HepG2 (cell line): Measurements from ENCODE around the gene ZNF485. TPM values are rescaled to one million over a fixed set of nuclear protein-coding genes. Genes with fewer than 3 reads are reported as not detected.
A peak's percentile ranks its signal among the peaks of the same experiment; 100 is the strongest.

Source experiments
- ATAC-seq: fragments of 200-7000 bp; cut with Tn5 transposase; 3 replicates; pipeline ENCODE4 v1.9.1; 2020; ENCODE audit warnings: mild to moderate bottlenecking, moderate library complexity
- BruUV-seq: library from RNA; stranded (reverse); fragments of 400-500 nt; replicated peaks from 2 replicates; lab custom pipeline; 2021; lab: Mats Ljungman, UMichigan
- CTCF ChIA-PET: fragments of 300-600 bp; formaldehyde crosslinking; extraction: SDS; loops from one replicate; lab custom pipeline; 2021; ENCODE audit warnings: low total read pairs, inconsistent platforms, low intra/inter-chr PET ratio; lab: Yijun Ruan, JAX
- POLR2A ChIA-PET: fragments of 350-600 bp; sonication (Branson Sonifier 250); formaldehyde crosslinking; loops from one replicate; lab custom pipeline; 2020; ENCODE audit warnings: antibody characterized with exemption, inconsistent platforms; lab: Yijun Ruan, JAX
- DNase-seq: peaks from one replicate; pipeline ENCODE4 v3.0.0-alpha.2; 2015; ENCODE audit warnings: low spot score
- FAIRE-seq: peaks from 3 replicates; lab custom pipeline; 2011; peaks lifted over from hg19 to GRCh38; lab: Jason Lieb, UNC
- H2AFZ ChIP-seq: one replicate; pipeline ENCODE4 v1.6.1; 2011; ENCODE audit warnings: low read length, inconsistent platforms
- H3K27ac ChIP-seq: fragments of 300-600 bp; 3 replicates; pipeline ENCODE4 v1.8.0; 2011; ENCODE audit warnings: mixed run types, mild to moderate bottlenecking, mixed read lengths, low read length, inconsistent platforms; ENCODE audit not compliant: insufficient read depth; ENCODE audit errors: extremely low read length
- H3K27me3 ChIP-seq, 2 experiments: fragments of 200-600 bp in 1 of 2; 2 replicates in 1 of 2; 3 replicates in 1 of 2; pipeline versions ENCODE4 v1.6.0 to v1.8.0; 2011; ENCODE audit warnings: low read length in 2 of 2, mild to moderate bottlenecking in 2 of 2, moderate library complexity in 2 of 2, inconsistent platforms in 1 of 2; ENCODE audit not compliant: insufficient read depth in 2 of 2, control insufficient read depth in 1 of 2
- H3K36me3 ChIP-seq, 2 experiments: fragments of 200-600 bp in 1 of 2; replicated peaks in 1 of 2; 2 replicates in 1 of 2; 3 replicates in 1 of 2; pipeline versions ENCODE4 v1.5.1 to v1.8.0; 2011; ENCODE audit warnings: low read length in 2 of 2, inconsistent platforms in 1 of 2; ENCODE audit not compliant: insufficient read depth in 2 of 2, control insufficient read depth in 1 of 2
- H3K4me1 ChIP-seq: 2 replicates; pipeline ENCODE4 v1.5.1; 2012; ENCODE audit warnings: low read length, inconsistent platforms; ENCODE audit not compliant: insufficient read depth
- H3K4me2 ChIP-seq: 2 replicates; pipeline ENCODE4 v1.6.0; 2011; ENCODE audit warnings: low read depth, low read length, inconsistent platforms
- H3K4me3 ChIP-seq, 3 experiments: fragments of 200-600 bp in 1 of 3; sonication (generic), shearing (Covaris generic) in 1 of 3; replicated peaks in 1 of 3; 2 replicates each; pipeline ENCODE4 v1.5.1; 2011 to 2016; ENCODE audit warnings: low read length in 3 of 3, inconsistent platforms in 2 of 3, low read depth in 2 of 3, mild to moderate bottlenecking in 2 of 3, control low read depth in 1 of 3, mixed read lengths in 1 of 3; ENCODE audit not compliant: insufficient read depth in 1 of 3
- H3K79me2 ChIP-seq: one replicate; pipeline ENCODE4 v1.6.1; 2011; ENCODE audit warnings: low read length, inconsistent platforms; ENCODE audit not compliant: insufficient read depth
- H3K9ac ChIP-seq: 2 replicates; pipeline ENCODE4 v1.6.0; 2011; ENCODE audit warnings: mild to moderate bottlenecking, low read depth, low read length, inconsistent platforms; ENCODE audit not compliant: insufficient read depth
- H3K9me3 ChIP-seq: 2 replicates; pipeline ENCODE4 v1.5.1; 2012; ENCODE audit warnings: mild to moderate bottlenecking, low read length
- H4K20me1 ChIP-seq: 2 replicates; pipeline ENCODE4 v1.6.0; 2011; ENCODE audit warnings: inconsistent platforms, mild to moderate bottlenecking, low read length, moderate library complexity; ENCODE audit not compliant: insufficient read depth
- ELF4 ChIP-seq: sonication (generic); formaldehyde crosslinking; IDR thresholded peaks from 2 replicates; pipeline ENCODE4 v1.5.0; 2020; ENCODE audit warnings: missing genetic modification reagents, mild to moderate bottlenecking, moderate library complexity, borderline replicate concordance
- IRF2 ChIP-seq: IDR thresholded peaks from 2 replicates; pipeline ENCODE4 v1.6.1; 2018; ENCODE audit warnings: missing genetic modification reagents, missing compliant biosample characterization
- NFKBIZ ChIP-seq: IDR thresholded peaks from 2 replicates; pipeline ENCODE4 v1.6.1; 2018; ENCODE audit warnings: missing genetic modification reagents, missing compliant biosample characterization
- PLRG1 ChIP-seq: fragments of 450-650 bp; conservative IDR thresholded peaks from 2 replicates; pipeline ENCODE4 v1.6.1; 2016
- SALL2 ChIP-seq: sonication (generic); formaldehyde crosslinking; IDR thresholded peaks from 2 replicates; pipeline ENCODE4 v1.8.1; 2023; ENCODE audit warnings: mild to moderate bottlenecking, missing genetic modification reagents, inconsistent platforms
- ZKSCAN8 ChIP-seq: IDR thresholded peaks from 2 replicates; pipeline ENCODE4 v1.6.1; 2016; ENCODE audit warnings: borderline replicate concordance, missing genetic modification reagents, missing compliant biosample characterization
- ZMYM2 ChIP-seq: sonication (generic); formaldehyde crosslinking; IDR thresholded peaks from 2 replicates; pipeline ENCODE4 v1.8.0; 2022; ENCODE audit warnings: mild to moderate bottlenecking, missing genetic modification reagents
- ZNF205 ChIP-seq: IDR thresholded peaks from 2 replicates; pipeline ENCODE4 v1.6.1; 2018; ENCODE audit warnings: missing biosample characterization, missing genetic modification reagents
- ZNF256 ChIP-seq: sonication (generic); formaldehyde crosslinking; conservative IDR thresholded peaks from 2 replicates; pipeline ENCODE4 v1.4.0; 2020; ENCODE audit warnings: missing genetic modification reagents
- ZNF530 ChIP-seq: sonication (generic); formaldehyde crosslinking; IDR thresholded peaks from 2 replicates; pipeline ENCODE4 v1.5.0; 2020; ENCODE audit warnings: low read depth, mild to moderate bottlenecking, missing genetic modification reagents
- ZNF816 ChIP-seq: sonication (generic); formaldehyde crosslinking; IDR thresholded peaks from 2 replicates; pipeline ENCODE4 v1.8.0; 2022; ENCODE audit warnings: missing genetic modification reagents, mild to moderate bottlenecking, borderline replicate concordance
- ZSCAN9 ChIP-seq: IDR thresholded peaks from 2 replicates; pipeline ENCODE4 v1.6.1; 2016; ENCODE audit warnings: borderline replicate concordance
- WGBS: methylation state at CpG from one replicate; pipeline ENCODE4 v1.1.6; 2017; ENCODE audit warnings: low lambda C conversion rate; 5-methylcytosine and 5-hydroxymethylcytosine counted together
- in situ Hi-C: cut with HindIII; loops from 2 replicates; pipeline ENCODE4 v1.10.0; 2017; ENCODE audit warnings: low pct_unique_long_range_greater_than_20kb; ENCODE audit not compliant: extremely low pct_ligation_motif_present
- intact Hi-C: fragments of 100-400 bp; cut with micrococcal nuclease; formaldehyde crosslinking; loops from one replicate; pipeline ENCODE4 v1.10.0; 2022; ENCODE audit not compliant: unreplicated experiment
- polyA plus RNA-seq, 8 experiments: library from polyadenylated mRNA; depleted of rRNA in 3 of 8; stranded (reverse) in 7 of 8; unstranded in 1 of 8; fragments of >200 nt; fragmentation: Illumina TruSeq in 4 of 8; extraction: Trizol in 4 of 8; gene quantifications; 2 replicates each; pipeline versions ENCODE4 v1.2.1 to v1.2.3, GENCODE V29; 2011 to 2016; ENCODE audit warnings: low read depth in 4 of 8, missing spikeins in 1 of 8, mixed read lengths in 1 of 8; ENCODE audit not compliant: insufficient read depth in 1 of 8
- total RNA-seq, 5 experiments: library from RNA; depleted of rRNA; stranded (reverse); fragments of >200 nt; fragmentation: Illumina TruSeq; extraction: Trizol; gene quantifications; 2 replicates each; pipeline ENCODE4 v1.2.3, GENCODE V29; 2016; ENCODE audit warnings: low read depth in 1 of 5
- TF ChIP-seq, protein P1 (sequence below): sonication (generic); formaldehyde crosslinking; IDR thresholded peaks from 2 replicates; pipeline ENCODE4 v1.9.0; 2021; ENCODE audit warnings: missing genetic modification reagents, borderline replicate concordance
- TF ChIP-seq, protein P2 (sequence below): sonication (generic); formaldehyde crosslinking; IDR thresholded peaks from 2 replicates; pipeline ENCODE4 v1.8.1; 2023; ENCODE audit warnings: mild to moderate bottlenecking, missing genetic modification reagents
- TF ChIP-seq, protein P3 (sequence below): sonication (generic); formaldehyde crosslinking; IDR thresholded peaks from 2 replicates; pipeline ENCODE4 v1.8.0; 2022; ENCODE audit warnings: mild to moderate bottlenecking, missing genetic modification reagents, moderate library complexity
- TF ChIP-seq, protein P4 (sequence below): sonication (generic); formaldehyde crosslinking; IDR thresholded peaks from 2 replicates; pipeline ENCODE4 v1.4.0; 2020; ENCODE audit warnings: low read depth, mild to moderate bottlenecking, missing genetic modification reagents
- TF ChIP-seq, protein P5 (sequence below): sonication (generic); formaldehyde crosslinking; IDR thresholded peaks from 2 replicates; pipeline ENCODE4 v1.8.1; 2023; ENCODE audit warnings: missing genetic modification reagents, inconsistent platforms, borderline replicate concordance

The ZNF485 gene
- total and polyA plus RNA-seq, 2 of the 13 experiments (the other 11 are each of a cell fraction or from before 2014, with no cell fraction given), result 1.4 to 3.3 TPM

DNA sequence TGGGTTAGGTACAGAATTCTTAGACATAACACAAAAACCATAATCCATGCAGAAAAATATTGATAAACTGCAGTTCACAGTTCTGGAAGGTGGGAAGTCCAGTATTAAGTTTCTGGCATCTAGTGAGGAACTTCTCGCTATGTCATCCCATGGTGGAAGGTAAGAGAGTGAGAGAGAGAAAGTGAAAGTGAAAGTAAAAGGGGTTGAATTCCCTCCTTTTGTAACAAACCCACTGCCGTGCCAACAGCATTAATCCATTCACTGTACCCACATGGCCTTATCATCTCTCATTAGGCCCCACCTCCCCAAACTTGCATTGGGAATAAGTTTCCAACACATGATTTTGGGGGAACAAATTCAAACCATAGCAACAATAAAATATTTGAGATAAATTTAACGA, 17.1 kb downstream of the ZNF485 start:
- Histone ChIP-seq H3K27me3 (no peaks in the 10 kb centered on the region), H3K79me2 (no peaks in the 10 kb centered on the region), H3K4me2 (peak overlapping the region; percentile 39; the same call in 1 of the 2 replicates), H2AFZ (no peak overlapping the region), H3K36me3 (no peaks in the 10 kb centered on the region), H3K4me1 (no peaks in the 10 kb centered on the region), H3K9me3 (peaks cover 5% of the 10 kb centered on the region; the same call in 1 of the 2 replicates), H3K27ac (no peak overlapping the region), H3K4me3 (peak overlapping the region in 2 of 3 experiments; percentile 5 to 29; a peak in 2 of 6 replicates), H4K20me1 (no peaks in the 10 kb centered on the region), H3K9ac (no peak overlapping the region)
- WGBS, result 33% methylated on average over 3 of the region's 3 CpGs
- intact Hi-C loops (no loop called here), in situ Hi-C loops (no loop called here)
- no peak for ATAC-seq
- DNase-seq, result no peak
- CTCF ChIA-PET, result no interaction called here
- no TSS peak for BruUV-seq
- FAIRE-seq, result no peak
- TF ChIP-seq SALL2 (CRISPR knock-in tag) (no peak), NFKBIZ (no peak), ZNF256 (CRISPR knock-in tag) (no peak), ZNF530 (CRISPR knock-in tag) (no peak), PLRG1 (no peak), ZNF816 (CRISPR knock-in tag) (no peak), ELF4 (CRISPR knock-in tag) (no peak), IRF2 (CRISPR knock-in tag) (peak; percentile 100), ZNF205 (CRISPR knock-in tag) (no peak), ZSCAN9 (CRISPR knock-in tag) (no peak), ZMYM2 (CRISPR knock-in tag) (no peak), ZKSCAN8 (CRISPR knock-in tag) (no peak)
- TF ChIP-seq, protein P1, sequence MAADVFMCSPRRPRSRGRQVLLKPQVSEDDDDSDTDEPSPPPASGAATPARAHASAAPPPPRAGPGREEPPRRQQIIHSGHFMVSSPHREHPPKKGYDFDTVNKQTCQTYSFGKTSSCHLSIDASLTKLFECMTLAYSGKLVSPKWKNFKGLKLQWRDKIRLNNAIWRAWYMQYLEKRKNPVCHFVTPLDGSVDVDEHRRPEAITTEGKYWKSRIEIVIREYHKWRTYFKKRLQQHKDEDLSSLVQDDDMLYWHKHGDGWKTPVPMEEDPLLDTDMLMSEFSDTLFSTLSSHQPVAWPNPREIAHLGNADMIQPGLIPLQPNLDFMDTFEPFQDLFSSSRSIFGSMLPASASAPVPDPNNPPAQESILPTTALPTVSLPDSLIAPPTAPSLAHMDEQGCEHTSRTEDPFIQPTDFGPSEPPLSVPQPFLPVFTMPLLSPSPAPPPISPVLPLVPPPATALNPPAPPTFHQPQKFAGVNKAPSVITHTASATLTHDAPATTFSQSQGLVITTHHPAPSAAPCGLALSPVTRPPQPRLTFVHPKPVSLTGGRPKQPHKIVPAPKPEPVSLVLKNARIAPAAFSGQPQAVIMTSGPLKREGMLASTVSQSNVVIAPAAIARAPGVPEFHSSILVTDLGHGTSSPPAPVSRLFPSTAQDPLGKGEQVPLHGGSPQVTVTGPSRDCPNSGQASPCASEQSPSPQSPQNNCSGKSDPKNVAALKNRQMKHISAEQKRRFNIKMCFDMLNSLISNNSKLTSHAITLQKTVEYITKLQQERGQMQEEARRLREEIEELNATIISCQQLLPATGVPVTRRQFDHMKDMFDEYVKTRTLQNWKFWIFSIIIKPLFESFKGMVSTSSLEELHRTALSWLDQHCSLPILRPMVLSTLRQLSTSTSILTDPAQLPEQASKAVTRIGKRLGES (CRISPR knock-in tag), result no peak
- TF ChIP-seq, protein P2, sequence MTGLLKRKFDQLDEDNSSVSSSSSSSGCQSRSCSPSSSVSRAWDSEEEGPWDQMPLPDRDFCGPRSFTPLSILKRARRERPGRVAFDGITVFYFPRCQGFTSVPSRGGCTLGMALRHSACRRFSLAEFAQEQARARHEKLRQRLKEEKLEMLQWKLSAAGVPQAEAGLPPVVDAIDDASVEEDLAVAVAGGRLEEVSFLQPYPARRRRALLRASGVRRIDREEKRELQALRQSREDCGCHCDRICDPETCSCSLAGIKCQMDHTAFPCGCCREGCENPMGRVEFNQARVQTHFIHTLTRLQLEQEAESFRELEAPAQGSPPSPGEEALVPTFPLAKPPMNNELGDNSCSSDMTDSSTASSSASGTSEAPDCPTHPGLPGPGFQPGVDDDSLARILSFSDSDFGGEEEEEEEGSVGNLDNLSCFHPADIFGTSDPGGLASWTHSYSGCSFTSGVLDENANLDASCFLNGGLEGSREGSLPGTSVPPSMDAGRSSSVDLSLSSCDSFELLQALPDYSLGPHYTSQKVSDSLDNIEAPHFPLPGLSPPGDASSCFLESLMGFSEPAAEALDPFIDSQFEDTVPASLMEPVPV, result no peak
- TF ChIP-seq, protein P3, sequence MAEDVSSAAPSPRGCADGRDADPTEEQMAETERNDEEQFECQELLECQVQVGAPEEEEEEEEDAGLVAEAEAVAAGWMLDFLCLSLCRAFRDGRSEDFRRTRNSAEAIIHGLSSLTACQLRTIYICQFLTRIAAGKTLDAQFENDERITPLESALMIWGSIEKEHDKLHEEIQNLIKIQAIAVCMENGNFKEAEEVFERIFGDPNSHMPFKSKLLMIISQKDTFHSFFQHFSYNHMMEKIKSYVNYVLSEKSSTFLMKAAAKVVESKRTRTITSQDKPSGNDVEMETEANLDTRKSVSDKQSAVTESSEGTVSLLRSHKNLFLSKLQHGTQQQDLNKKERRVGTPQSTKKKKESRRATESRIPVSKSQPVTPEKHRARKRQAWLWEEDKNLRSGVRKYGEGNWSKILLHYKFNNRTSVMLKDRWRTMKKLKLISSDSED (CRISPR knock-in tag), result no peak
- TF ChIP-seq, protein P4, sequence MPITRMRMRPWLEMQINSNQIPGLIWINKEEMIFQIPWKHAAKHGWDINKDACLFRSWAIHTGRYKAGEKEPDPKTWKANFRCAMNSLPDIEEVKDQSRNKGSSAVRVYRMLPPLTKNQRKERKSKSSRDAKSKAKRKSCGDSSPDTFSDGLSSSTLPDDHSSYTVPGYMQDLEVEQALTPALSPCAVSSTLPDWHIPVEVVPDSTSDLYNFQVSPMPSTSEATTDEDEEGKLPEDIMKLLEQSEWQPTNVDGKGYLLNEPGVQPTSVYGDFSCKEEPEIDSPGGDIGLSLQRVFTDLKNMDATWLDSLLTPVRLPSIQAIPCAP (CRISPR knock-in tag), result peak; percentile 77; the same call in 1 of the 2 replicates
- TF ChIP-seq, protein P5, sequence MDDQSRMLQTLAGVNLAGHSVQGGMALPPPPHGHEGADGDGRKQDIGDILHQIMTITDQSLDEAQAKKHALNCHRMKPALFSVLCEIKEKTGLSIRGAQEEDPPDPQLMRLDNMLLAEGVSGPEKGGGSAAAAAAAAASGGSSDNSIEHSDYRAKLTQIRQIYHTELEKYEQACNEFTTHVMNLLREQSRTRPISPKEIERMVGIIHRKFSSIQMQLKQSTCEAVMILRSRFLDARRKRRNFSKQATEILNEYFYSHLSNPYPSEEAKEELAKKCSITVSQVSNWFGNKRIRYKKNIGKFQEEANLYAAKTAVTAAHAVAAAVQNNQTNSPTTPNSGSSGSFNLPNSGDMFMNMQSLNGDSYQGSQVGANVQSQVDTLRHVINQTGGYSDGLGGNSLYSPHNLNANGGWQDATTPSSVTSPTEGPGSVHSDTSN (CRISPR knock-in tag), result no peak
- POLR2A ChIA-PET, result no interaction called here
